ENCODE data around the gene LAG3. TPM values are rescaled to one million over a fixed set of nuclear protein-coding genes. Genes with fewer than 3 reads are reported as not detected.
A peak's percentile ranks its signal among the peaks of the same experiment; 100 is the strongest.

The LAG3 gene
- total and polyA plus RNA-seq, 5 donors from 2014 or later, result 6.3 to 12.6 (median 9.5) TPM

GRCh38 chr12:6809056-6809455 is 36.7 kb downstream of the LAG3 start:
- no peak for ATAC-seq (ENCODE audit: low read depth in 2 of 2)
- Histone ChIP-seq H3K27me3 (ENCODE audit: control insufficient read depth, insufficient read depth, low read length) (no peaks in the 10 kb centered on the region), H3K4me1 (ENCODE audit: control insufficient read depth, insufficient read depth, low read length, poor library complexity, severe bottlenecking) (no peaks in the 10 kb centered on the region), H3K9me3 (ENCODE audit: control insufficient read depth in 2 of 2, low read length in 2 of 2) (no peaks in the 10 kb centered on the region), H3K27ac (ENCODE audit: insufficient read depth, low read length, poor library complexity, severe bottlenecking) (no peak overlapping the region), H3K36me3 (ENCODE audit: control insufficient read depth, insufficient read depth, low read length) (peaks cover 38% of the 10 kb centered on the region), H3K4me3 (ENCODE audit: low read depth, low read length) (no peak overlapping the region)
- Mint-ChIP-seq H3K36me3 (peaks cover 34% of the 10 kb centered on the region), H3K27me3 (no peaks in the 10 kb centered on the region), H3K4me1 (peaks cover 11 to 24% (median 19%) of the 10 kb centered on the region in 4 donors), H3K9me3 (no peaks in the 10 kb centered on the region), H3K4me3 (no peak overlapping the region), H3K27ac (peak overlapping the region in 2 of 3 donors; percentile 62 to 81)
- DNase-seq, result no peak

DNA sequence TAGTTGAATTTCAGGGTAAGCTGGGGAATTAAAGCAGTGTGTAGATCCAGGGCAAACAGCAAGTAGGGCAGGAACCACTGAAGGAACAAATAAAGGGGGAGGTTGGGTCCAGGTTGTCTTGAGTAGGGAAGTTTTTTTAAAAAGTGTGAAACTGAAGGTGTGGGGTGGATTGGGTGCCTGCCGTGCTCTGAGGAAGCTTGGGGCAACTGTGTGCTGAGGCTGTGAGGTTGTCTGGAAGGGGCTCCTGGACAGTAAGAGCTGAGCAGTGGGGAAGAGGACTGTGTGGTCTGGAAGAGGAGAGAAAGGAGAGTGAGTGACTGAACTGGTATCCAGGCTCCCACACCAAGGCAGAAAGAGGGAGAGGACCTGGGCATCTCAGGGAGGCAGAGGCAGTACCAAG is 38.4 kb downstream of the LAG3 start:
- ATAC-seq (ENCODE audit: low read depth in 2 of 2) (no peak), DNase-seq (no peak)
- Histone ChIP-seq H3K36me3 (ENCODE audit: control insufficient read depth, insufficient read depth, low read length) (peaks cover 42% of the 10 kb centered on the region), H3K4me1 (ENCODE audit: control insufficient read depth, insufficient read depth, low read length, poor library complexity, severe bottlenecking) (no peaks in the 10 kb centered on the region), H3K4me3 (ENCODE audit: low read depth, low read length) (no peak overlapping the region), H3K27ac (ENCODE audit: insufficient read depth, low read length, poor library complexity, severe bottlenecking) (peak overlapping the region; percentile 38), H3K27me3 (ENCODE audit: control insufficient read depth, insufficient read depth, low read length) (no peaks in the 10 kb centered on the region), H3K9me3 (ENCODE audit: control insufficient read depth in 2 of 2, low read length in 2 of 2) (no peaks in the 10 kb centered on the region)
- Mint-ChIP-seq H3K27ac (peak overlapping the region; percentile 72 to 95 (median 84)), H3K27me3 (no peaks in the 10 kb centered on the region), H3K36me3 (peaks cover 41% of the 10 kb centered on the region), H3K9me3 (no peaks in the 10 kb centered on the region), H3K4me1 (peaks cover 9 to 24% (median 15%) of the 10 kb centered on the region in 4 donors), H3K4me3 (no peak overlapping the region)

DNA sequence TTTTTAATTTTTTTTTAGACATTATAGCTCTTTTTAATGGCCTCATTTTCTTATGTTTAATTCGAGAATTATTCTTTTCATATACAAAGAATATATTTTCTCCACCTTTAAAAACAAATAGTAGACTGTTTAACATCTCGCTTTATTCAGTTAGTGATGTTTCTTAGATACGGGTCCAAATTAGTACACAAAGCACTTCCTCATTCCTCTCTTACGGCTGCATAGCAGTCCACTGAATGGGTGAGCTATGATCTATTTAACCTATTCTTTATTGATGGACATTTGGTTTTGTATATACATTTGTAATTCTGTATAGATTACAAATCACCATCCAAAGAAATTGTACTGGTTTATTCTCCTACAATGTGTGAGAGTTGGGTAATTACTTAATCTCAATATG is 41.0 kb downstream of the LAG3 start:
- H3K36me3 ChIP-seq (ENCODE audit: control insufficient read depth, insufficient read depth, low read length), result peaks cover 54% of the 10 kb centered on the region
- H3K4me3 Mint-ChIP-seq, result no peak overlapping the region
- no peak overlapping the region for H3K4me3 ChIP-seq (ENCODE audit: low read depth, low read length)
- no peaks in the 10 kb centered on the region for H3K27me3 ChIP-seq (ENCODE audit: control insufficient read depth, insufficient read depth, low read length)
- no peaks in the 10 kb centered on the region for H3K9me3 Mint-ChIP-seq
- H3K27me3 Mint-ChIP-seq, result no peaks in the 10 kb centered on the region
- peaks cover 9 to 28% (median 16%) of the 10 kb centered on the region in 4 donors for H3K4me1 Mint-ChIP-seq
- DNase-seq (no peak), ATAC-seq (ENCODE audit: low read depth in 2 of 2) (no peak)
- no peak overlapping the region for H3K27ac ChIP-seq (ENCODE audit: insufficient read depth, low read length, poor library complexity, severe bottlenecking)
- H3K36me3 Mint-ChIP-seq, result peaks cover 56% of the 10 kb centered on the region
- H3K4me1 ChIP-seq (ENCODE audit: control insufficient read depth, insufficient read depth, low read length, poor library complexity, severe bottlenecking), result no peaks in the 10 kb centered on the region
- H3K9me3 ChIP-seq (ENCODE audit: control insufficient read depth in 2 of 2, low read length in 2 of 2), result no peaks in the 10 kb centered on the region
- H3K27ac Mint-ChIP-seq, result peak overlapping the region in 2 of 3 donors; percentile 26 to 47

GRCh38 chr12:6816598-6816997 is 44.3 kb downstream of the LAG3 start:
- H3K4me1 Mint-ChIP-seq, result peaks cover 2 to 20% (median 9%) of the 10 kb centered on the region in 4 donors
- peak overlapping the region in 1 of 3 donors; percentile 62 for H3K27ac Mint-ChIP-seq
- no peaks in the 10 kb centered on the region for H3K9me3 ChIP-seq (ENCODE audit: control insufficient read depth in 2 of 2, low read length in 2 of 2)
- ATAC-seq (ENCODE audit: low read depth in 2 of 2) (no peak), DNase-seq (no peak)
- no peak overlapping the region for H3K27ac ChIP-seq (ENCODE audit: insufficient read depth, low read length, poor library complexity, severe bottlenecking)
- H3K4me3 Mint-ChIP-seq, result no peak overlapping the region
- peaks cover 8% of the 10 kb centered on the region for H3K4me1 ChIP-seq (ENCODE audit: control insufficient read depth, insufficient read depth, low read length, poor library complexity, severe bottlenecking)
- no peaks in the 10 kb centered on the region for H3K27me3 ChIP-seq (ENCODE audit: control insufficient read depth, insufficient read depth, low read length)
- peaks cover 38% of the 10 kb centered on the region for H3K36me3 Mint-ChIP-seq
- peaks cover 8% of the 10 kb centered on the region for H3K27me3 Mint-ChIP-seq
- peaks cover 57% of the 10 kb centered on the region for H3K36me3 ChIP-seq (ENCODE audit: control insufficient read depth, insufficient read depth, low read length)
- H3K4me3 ChIP-seq (ENCODE audit: low read depth, low read length), result no peak overlapping the region
- H3K9me3 Mint-ChIP-seq, result no peaks in the 10 kb centered on the region

DNA sequence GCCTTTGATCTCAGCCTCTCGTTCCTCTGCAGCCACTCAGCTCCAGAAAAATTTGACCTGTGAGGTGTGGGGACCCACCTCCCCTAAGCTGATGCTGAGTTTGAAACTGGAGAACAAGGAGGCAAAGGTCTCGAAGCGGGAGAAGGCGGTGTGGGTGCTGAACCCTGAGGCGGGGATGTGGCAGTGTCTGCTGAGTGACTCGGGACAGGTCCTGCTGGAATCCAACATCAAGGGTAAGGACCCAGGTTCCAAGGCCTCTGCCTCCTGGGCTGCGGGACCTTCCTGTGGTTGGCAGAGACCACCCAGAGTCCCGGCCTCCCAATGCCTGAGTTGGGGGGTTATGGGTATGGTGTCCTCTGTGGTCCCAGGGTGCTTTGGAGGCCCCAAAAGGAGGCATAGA is 44.8 kb downstream of the LAG3 start:
- H3K9me3 ChIP-seq (ENCODE audit: control insufficient read depth in 2 of 2, low read length in 2 of 2), result no peaks in the 10 kb centered on the region
- H3K4me1 ChIP-seq (ENCODE audit: control insufficient read depth, insufficient read depth, low read length, poor library complexity, severe bottlenecking), result peaks cover 11% of the 10 kb centered on the region
- DNase-seq (no peak), ATAC-seq (ENCODE audit: low read depth in 2 of 2) (no peak)
- H3K4me3 Mint-ChIP-seq, result no peak overlapping the region
- peaks cover 38% of the 10 kb centered on the region for H3K36me3 Mint-ChIP-seq
- H3K27me3 Mint-ChIP-seq, result peaks cover 11% of the 10 kb centered on the region
- H3K27ac Mint-ChIP-seq, result no peak overlapping the region
- H3K36me3 ChIP-seq (ENCODE audit: control insufficient read depth, insufficient read depth, low read length), result peaks cover 57% of the 10 kb centered on the region
- H3K9me3 Mint-ChIP-seq, result no peaks in the 10 kb centered on the region
- H3K4me1 Mint-ChIP-seq, result peaks cover 2 to 23% (median 9%) of the 10 kb centered on the region in 4 donors
- no peaks in the 10 kb centered on the region for H3K27me3 ChIP-seq (ENCODE audit: control insufficient read depth, insufficient read depth, low read length)
- H3K27ac ChIP-seq (ENCODE audit: insufficient read depth, low read length, poor library complexity, severe bottlenecking), result no peak overlapping the region
- no peak overlapping the region for H3K4me3 ChIP-seq (ENCODE audit: low read depth, low read length)

DNA sequence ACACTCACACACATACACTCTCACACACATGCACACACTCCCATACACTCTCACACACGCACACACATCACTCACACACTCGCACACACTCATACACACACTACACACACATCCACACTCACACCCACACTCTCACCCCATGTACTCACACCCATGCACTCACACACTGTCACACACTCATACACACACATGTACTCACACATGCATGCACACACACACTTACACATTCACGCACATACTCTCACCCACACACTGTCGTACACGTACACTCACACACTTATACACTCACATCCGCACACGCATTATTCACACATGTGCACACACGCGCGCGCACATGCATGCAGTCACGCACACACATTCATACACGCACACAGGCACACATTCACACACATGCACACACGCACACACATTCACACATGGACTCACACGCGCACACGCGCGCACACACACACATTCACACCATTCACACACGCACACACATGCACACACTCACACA is 45.4 kb downstream of the LAG3 start:
- Histone ChIP-seq H3K4me1 (ENCODE audit: control insufficient read depth, insufficient read depth, low read length, poor library complexity, severe bottlenecking) (peaks cover 11% of the 10 kb centered on the region), H3K27me3 (ENCODE audit: control insufficient read depth, insufficient read depth, low read length) (no peaks in the 10 kb centered on the region), H3K9me3 (ENCODE audit: control insufficient read depth in 2 of 2, low read length in 2 of 2) (no peaks in the 10 kb centered on the region), H3K36me3 (ENCODE audit: control insufficient read depth, insufficient read depth, low read length) (peaks cover 57% of the 10 kb centered on the region), H3K4me3 (ENCODE audit: low read depth, low read length) (no peak overlapping the region), H3K27ac (ENCODE audit: insufficient read depth, low read length, poor library complexity, severe bottlenecking) (no peak overlapping the region)
- Mint-ChIP-seq H3K27ac (peak overlapping the region in 2 of 3 donors; percentile 82 to 83), H3K36me3 (peaks cover 38% of the 10 kb centered on the region), H3K27me3 (peaks cover 15% of the 10 kb centered on the region), H3K9me3 (no peaks in the 10 kb centered on the region), H3K4me3 (no peak overlapping the region), H3K4me1 (peaks cover 2 to 27% (median 9%) of the 10 kb centered on the region in 4 donors)
- ATAC-seq (ENCODE audit: low read depth in 2 of 2) (no peak), DNase-seq (no peak)

DNA sequence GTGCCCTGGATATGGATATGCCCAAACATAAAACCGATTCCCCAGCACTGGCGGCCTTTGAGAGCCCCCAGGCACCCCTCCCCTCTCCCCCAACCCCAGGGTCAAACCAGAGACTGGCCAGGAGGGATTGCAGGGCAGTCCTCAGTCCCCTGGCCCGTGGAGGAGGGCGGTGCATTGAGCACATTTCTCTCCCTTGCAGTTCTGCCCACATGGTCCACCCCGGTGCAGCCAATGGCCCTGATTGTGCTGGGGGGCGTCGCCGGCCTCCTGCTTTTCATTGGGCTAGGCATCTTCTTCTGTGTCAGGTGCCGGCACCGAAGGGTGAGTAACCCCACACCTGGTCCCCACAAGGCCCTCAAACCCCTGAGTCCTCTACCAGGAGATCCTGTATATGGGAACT is 45.9 kb downstream of the LAG3 start:
- Mint-ChIP-seq H3K9me3 (no peaks in the 10 kb centered on the region), H3K27me3 (peaks cover 18% of the 10 kb centered on the region), H3K4me3 (no peak overlapping the region), H3K4me1 (peaks cover 2 to 27% (median 9%) of the 10 kb centered on the region in 4 donors), H3K27ac (peak overlapping the region in 2 of 3 donors; percentile 82 to 83), H3K36me3 (peaks cover 38% of the 10 kb centered on the region)
- DNase-seq (no peak), ATAC-seq (ENCODE audit: low read depth in 2 of 2) (no peak)
- peaks cover 11% of the 10 kb centered on the region for H3K4me1 ChIP-seq (ENCODE audit: control insufficient read depth, insufficient read depth, low read length, poor library complexity, severe bottlenecking)
- H3K36me3 ChIP-seq (ENCODE audit: control insufficient read depth, insufficient read depth, low read length), result peaks cover 57% of the 10 kb centered on the region
- H3K27me3 ChIP-seq (ENCODE audit: control insufficient read depth, insufficient read depth, low read length), result no peaks in the 10 kb centered on the region
- H3K4me3 ChIP-seq (ENCODE audit: low read depth, low read length), result no peak overlapping the region
- H3K9me3 ChIP-seq (ENCODE audit: control insufficient read depth in 2 of 2, low read length in 2 of 2), result no peaks in the 10 kb centered on the region
- no peak overlapping the region for H3K27ac ChIP-seq (ENCODE audit: insufficient read depth, low read length, poor library complexity, severe bottlenecking)

DNA sequence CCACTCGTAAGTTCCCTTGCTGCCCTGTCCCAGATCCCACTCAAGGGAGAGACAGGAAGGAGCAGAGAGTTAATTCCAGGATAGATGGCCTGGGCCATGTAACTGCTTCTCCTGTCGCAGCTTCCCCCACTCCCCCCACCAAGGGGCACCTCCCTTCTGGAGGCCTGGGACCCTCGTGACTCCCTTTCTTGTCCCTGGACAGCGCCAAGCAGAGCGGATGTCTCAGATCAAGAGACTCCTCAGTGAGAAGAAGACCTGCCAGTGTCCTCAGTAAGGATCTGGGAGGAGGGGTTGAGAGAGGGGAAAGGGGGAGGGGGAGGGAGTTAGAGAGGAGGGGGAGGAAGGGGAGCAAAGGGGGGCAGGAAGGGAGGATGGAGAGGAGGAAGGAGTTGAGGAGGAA is 46.3 kb downstream of the LAG3 start:
- no peak overlapping the region for H3K4me3 Mint-ChIP-seq
- H3K36me3 Mint-ChIP-seq, result peaks cover 34% of the 10 kb centered on the region

More for the DNA sequence above, 46.3 kb downstream of the LAG3 start:
- H3K27me3 ChIP-seq (ENCODE audit: control insufficient read depth, insufficient read depth, low read length), result no peaks in the 10 kb centered on the region
- DNase-seq (no peak), ATAC-seq (ENCODE audit: low read depth in 2 of 2) (no peak)
- Mint-ChIP-seq H3K27ac (no peak overlapping the region), H3K4me1 (peaks cover 2 to 27% (median 9%) of the 10 kb centered on the region in 4 donors), H3K9me3 (no peaks in the 10 kb centered on the region), H3K27me3 (peaks cover 18% of the 10 kb centered on the region)
- no peak overlapping the region for H3K27ac ChIP-seq (ENCODE audit: insufficient read depth, low read length, poor library complexity, severe bottlenecking)
- H3K36me3 ChIP-seq (ENCODE audit: control insufficient read depth, insufficient read depth, low read length), result peaks cover 57% of the 10 kb centered on the region
- H3K9me3 ChIP-seq (ENCODE audit: control insufficient read depth in 2 of 2, low read length in 2 of 2), result no peaks in the 10 kb centered on the region
- H3K4me3 ChIP-seq (ENCODE audit: low read depth, low read length), result no peak overlapping the region
- H3K4me1 ChIP-seq (ENCODE audit: control insufficient read depth, insufficient read depth, low read length, poor library complexity, severe bottlenecking), result peaks cover 11% of the 10 kb centered on the region
